PC-3 (cell line): ENCODE data around the gene BMPR1A. TPM values are rescaled to one million over a fixed set of nuclear protein-coding genes. Genes with fewer than 3 reads are reported as not detected.

Experiments
- ATAC-seq: fragments of 200-7000 bp; cut with Tn5 transposase; 2 replicates; pipeline ENCODE4 v1.9.1; 2020; ENCODE audit warnings: mild to moderate bottlenecking, moderate library complexity
- BruUV-seq: library from RNA; stranded (reverse); fragments of 400-500 nt; replicated peaks from 2 replicates; lab custom pipeline; 2021; lab: Mats Ljungman, UMichigan
- CTCF ChIA-PET: fragments of 300-600 bp; sonication (Branson Sonifier 250); formaldehyde crosslinking; loops from one replicate; lab custom pipeline; 2022; ENCODE audit warnings: antibody characterized with exemption; lab: Charles Lee
- POLR2A ChIA-PET: fragments of 300-600 bp; sonication (Branson Sonifier 250); formaldehyde crosslinking; loops from one replicate; lab custom pipeline; 2022; ENCODE audit warnings: antibody characterized with exemption; ENCODE audit not compliant: unreplicated experiment; lab: Charles Lee
- DNase-seq: peaks from one replicate; pipeline ENCODE4 v3.0.0-alpha.2; 2015
- H2AFZ ChIP-seq: fragments of 300-600 bp; sonication (generic); 2 replicates; pipeline ENCODE4 v1.6.0; 2016; ENCODE audit warnings: antibody characterized with exemption, low read length
- H3F3A ChIP-seq: fragments of 300-600 bp; sonication (generic); one replicate; pipeline ENCODE4 v1.6.0; 2017; ENCODE audit warnings: antibody characterized with exemption, low read length, control low read depth, mild to moderate bottlenecking; ENCODE audit not compliant: unreplicated experiment
- H3K27ac ChIP-seq: fragments of 300-600 bp; sonication (generic); 2 replicates; pipeline ENCODE4 v1.5.1; 2016; ENCODE audit warnings: mild to moderate bottlenecking, low read length
- H3K27me3 ChIP-seq: fragments of 300-600 bp; sonication (generic); 2 replicates; pipeline ENCODE4 v1.6.1; 2016; ENCODE audit warnings: low read length, mixed read lengths
- H3K36me3 ChIP-seq: fragments of 300-600 bp; sonication (generic); 2 replicates; pipeline ENCODE4 v1.6.1; 2016; ENCODE audit warnings: low read depth, mixed run types, low read length, mixed read lengths
- H3K4me1 ChIP-seq: fragments of 300-600 bp; sonication (generic); 2 replicates; pipeline ENCODE4 v1.5.1; 2016; ENCODE audit warnings: low read length; ENCODE audit not compliant: insufficient read depth
- H3K4me2 ChIP-seq: fragments of 300-600 bp; sonication (generic); 2 replicates; pipeline ENCODE4 v1.6.0; 2016; ENCODE audit warnings: low read length
- H3K4me3 ChIP-seq: fragments of 300-600 bp; sonication (generic); 2 replicates; pipeline ENCODE4 v1.5.1; 2016; ENCODE audit warnings: mild to moderate bottlenecking, low read length, mixed read lengths
- H3K79me2 ChIP-seq: fragments of 300-600 bp; sonication (generic); 2 replicates; pipeline ENCODE4 v1.6.1; 2017; ENCODE audit warnings: low read length, mixed read lengths
- H3K9ac ChIP-seq: fragments of 300-600 bp; sonication (generic); 2 replicates; pipeline ENCODE4 v1.6.0; 2016; ENCODE audit warnings: mild to moderate bottlenecking, low read length
- H3K9me2 ChIP-seq: fragments of 300-600 bp; sonication (generic); replicated peaks from 2 replicates; pipeline ENCODE4 v1.6.1; 2016; ENCODE audit warnings: mixed run types, low read length, mixed read lengths
- H3K9me3 ChIP-seq: fragments of 300-600 bp; sonication (generic); 2 replicates; pipeline ENCODE4 v1.6.1; 2016; ENCODE audit warnings: low read length, mixed read lengths
- H4K20me1 ChIP-seq: fragments of 300-600 bp; sonication (generic); 2 replicates; pipeline ENCODE4 v1.6.1; 2016; ENCODE audit warnings: low read length, mixed read lengths
- EZH2 ChIP-seq: fragments of 300-600 bp; sonication (generic); IDR thresholded peaks from one replicate; pipeline ENCODE4 v1.6.1; 2017; ENCODE audit warnings: antibody characterized with exemption, mild to moderate bottlenecking, low read length; ENCODE audit not compliant: unreplicated experiment
- EZH2phosphoT487 ChIP-seq: fragments of 300-600 bp; sonication (generic); IDR thresholded peaks from 2 replicates; pipeline ENCODE4 v1.6.1; 2018; ENCODE audit warnings: mild to moderate bottlenecking, antibody characterized with exemption, low read length, borderline replicate concordance
- intact Hi-C: fragments of 100-400 bp; cut with micrococcal nuclease; formaldehyde crosslinking; loops from 2 replicates; pipeline ENCODE4 v1.9.0; 2023
- total RNA-seq: library from RNA; depleted of rRNA; stranded (reverse); fragments of >200 nt; gene quantifications from 2 replicates; pipeline ENCODE4 v1.2.3, GENCODE V29; 2014
- TF ChIP-seq, protein P1 (sequence below): fragments of 300-600 bp; sonication (generic); conservative IDR thresholded peaks from 2 replicates; pipeline ENCODE4 v1.5.1; 2017; ENCODE audit warnings: antibody characterized with exemption, low read depth, mild to moderate bottlenecking, low read length

BMPR1A gene
- total RNA-seq, 1 experiment from 2014 or later: 14.5 TPM

DNA sequence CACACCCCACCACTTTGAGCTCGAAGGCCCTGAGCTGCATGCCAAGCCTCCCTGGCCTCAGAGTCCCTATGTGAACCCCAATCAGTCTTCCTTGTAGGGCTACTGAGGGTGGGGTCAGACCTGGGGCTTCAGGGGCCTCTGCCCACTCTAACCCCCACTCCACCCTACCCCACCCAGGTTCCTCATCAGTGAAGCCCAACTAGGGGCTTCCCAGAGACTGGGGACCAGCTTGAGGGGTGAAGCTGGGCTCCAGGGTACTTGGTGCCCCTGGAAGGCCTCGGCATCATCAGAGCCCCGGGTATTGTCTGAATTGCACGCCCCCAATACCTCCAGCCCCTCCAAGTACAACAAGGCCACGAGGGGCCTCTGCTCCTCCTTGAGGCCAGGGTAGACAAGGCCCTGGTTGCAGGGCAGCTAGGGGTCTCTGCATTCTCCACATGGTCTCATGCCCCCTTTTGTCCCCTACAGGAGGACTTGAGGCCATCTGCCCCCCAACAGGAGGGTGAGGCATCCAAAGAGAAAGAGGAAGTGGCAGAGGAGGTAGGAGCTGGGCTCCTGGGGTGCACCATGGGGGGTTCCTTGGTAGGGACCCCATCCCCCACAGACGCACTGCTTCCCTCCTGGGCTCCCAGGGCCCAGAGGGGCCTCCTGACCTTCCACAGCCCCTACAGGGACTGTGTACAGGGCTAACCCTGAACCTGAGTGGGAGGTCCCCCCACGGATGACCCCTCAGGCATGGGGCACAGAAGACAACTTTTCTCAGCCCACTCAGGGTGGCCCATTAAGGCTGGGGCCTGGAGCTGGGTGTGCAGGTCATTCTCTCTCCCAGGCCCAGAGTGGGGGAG, 205.9 kb downstream of the BMPR1A start:
- Histone ChIP-seq H4K20me1 (no peaks in the 10 kb centered on the region), H3K27ac (no peak overlapping the region), H3K9ac (no peak overlapping the region), H3K9me2 (no peaks in the 10 kb centered on the region), H3K9me3 (no peaks in the 10 kb centered on the region), H3K27me3 (no peaks in the 10 kb centered on the region), H3K4me3 (no peak overlapping the region), H3F3A (no peaks in the 10 kb centered on the region), H3K79me2 (no peaks in the 10 kb centered on the region), H3K4me2 (no peak overlapping the region), H3K4me1 (peaks cover 41% of the 10 kb centered on the region), H3K36me3 (no peaks in the 10 kb centered on the region), H2AFZ (no peak overlapping the region)
- no peak for TF ChIP-seq EZH2
- no peak for TF ChIP-seq EZH2phosphoT487
- TF ChIP-seq, protein P1, sequence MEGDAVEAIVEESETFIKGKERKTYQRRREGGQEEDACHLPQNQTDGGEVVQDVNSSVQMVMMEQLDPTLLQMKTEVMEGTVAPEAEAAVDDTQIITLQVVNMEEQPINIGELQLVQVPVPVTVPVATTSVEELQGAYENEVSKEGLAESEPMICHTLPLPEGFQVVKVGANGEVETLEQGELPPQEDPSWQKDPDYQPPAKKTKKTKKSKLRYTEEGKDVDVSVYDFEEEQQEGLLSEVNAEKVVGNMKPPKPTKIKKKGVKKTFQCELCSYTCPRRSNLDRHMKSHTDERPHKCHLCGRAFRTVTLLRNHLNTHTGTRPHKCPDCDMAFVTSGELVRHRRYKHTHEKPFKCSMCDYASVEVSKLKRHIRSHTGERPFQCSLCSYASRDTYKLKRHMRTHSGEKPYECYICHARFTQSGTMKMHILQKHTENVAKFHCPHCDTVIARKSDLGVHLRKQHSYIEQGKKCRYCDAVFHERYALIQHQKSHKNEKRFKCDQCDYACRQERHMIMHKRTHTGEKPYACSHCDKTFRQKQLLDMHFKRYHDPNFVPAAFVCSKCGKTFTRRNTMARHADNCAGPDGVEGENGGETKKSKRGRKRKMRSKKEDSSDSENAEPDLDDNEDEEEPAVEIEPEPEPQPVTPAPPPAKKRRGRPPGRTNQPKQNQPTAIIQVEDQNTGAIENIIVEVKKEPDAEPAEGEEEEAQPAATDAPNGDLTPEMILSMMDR: no peak
- ChIA-PET CTCF (no interaction called here), POLR2A (no interaction called here)
- no peak for DNase-seq
- BruUV-seq: no TSS peak
- ATAC-seq: no peak
- intact Hi-C loops: no loop called here

DNA sequence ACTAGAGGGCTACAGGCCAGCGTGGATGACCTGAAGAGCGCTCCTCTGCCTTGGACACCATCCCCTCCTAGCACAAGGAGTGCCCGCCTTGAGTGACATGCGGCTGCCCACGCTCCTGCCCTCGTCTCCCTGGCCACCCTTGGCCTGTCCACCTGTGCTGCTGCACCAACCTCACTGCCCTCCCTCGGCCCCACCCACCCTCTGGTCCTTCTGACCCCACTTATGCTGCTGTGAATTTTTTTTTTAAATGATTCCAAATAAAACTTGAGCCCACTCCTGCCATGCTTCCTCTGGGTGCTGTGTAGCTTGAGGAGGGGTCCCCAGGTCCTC, 206.5 kb downstream of the BMPR1A start:
- Histone ChIP-seq H3K4me3 (no peak overlapping the region), H3K36me3 (no peaks in the 10 kb centered on the region), H3K4me2 (no peak overlapping the region), H3K27ac (no peak overlapping the region), H3F3A (no peaks in the 10 kb centered on the region), H3K27me3 (no peaks in the 10 kb centered on the region), H3K4me1 (peaks cover 47% of the 10 kb centered on the region), H3K9me2 (no peaks in the 10 kb centered on the region), H3K9me3 (no peaks in the 10 kb centered on the region), H4K20me1 (no peaks in the 10 kb centered on the region), H3K9ac (no peak overlapping the region), H3K79me2 (peaks cover 4% of the 10 kb centered on the region), H2AFZ (no peak overlapping the region)
- TF ChIP-seq EZH2phosphoT487 (no peak), EZH2 (no peak)
- TF ChIP-seq, protein P1: no peak
- POLR2A ChIA-PET: no interaction called here
- ATAC-seq (no peak), DNase-seq (no peak)
- intact Hi-C loops: no loop called here
- BruUV-seq: no TSS peak
- CTCF ChIA-PET: no interaction called here

DNA sequence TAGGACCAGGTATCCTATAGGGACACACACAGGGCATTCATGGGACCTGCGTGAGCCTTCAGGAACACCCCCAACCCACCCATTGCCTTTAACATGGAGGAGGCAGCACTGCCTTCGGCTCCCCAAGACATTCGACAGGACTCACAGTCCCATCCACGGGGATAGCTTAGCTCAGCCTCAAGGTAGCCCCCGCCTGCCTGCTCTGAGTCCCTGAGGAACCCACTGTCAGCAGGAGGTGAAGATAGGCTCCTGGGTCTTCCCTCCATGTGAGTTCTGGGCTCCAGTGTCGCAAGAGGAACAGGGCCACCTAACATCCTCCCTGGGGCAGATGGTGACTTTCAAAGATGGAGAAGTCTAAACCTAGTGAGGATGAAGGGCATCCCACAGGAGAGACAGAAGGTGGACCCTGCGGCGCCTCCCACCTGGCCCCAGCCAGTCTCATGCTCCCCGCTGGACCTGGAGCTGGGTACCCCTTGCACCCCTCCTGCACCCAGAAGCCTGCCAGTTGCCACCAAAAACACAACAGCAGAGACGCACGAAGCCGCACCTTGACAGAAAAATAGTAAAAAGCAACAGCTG, 207.0 kb downstream of the BMPR1A start:
- TF ChIP-seq, protein P1: no peak
- TF ChIP-seq EZH2phosphoT487: no peak
- H3K9me3 ChIP-seq: no peaks in the 10 kb centered on the region
- no peak overlapping the region for H2AFZ ChIP-seq
- no TSS peak for BruUV-seq
- peaks cover 49% of the 10 kb centered on the region for H3K4me1 ChIP-seq
- H3K79me2 ChIP-seq: peaks cover 9% of the 10 kb centered on the region
- POLR2A ChIA-PET: interaction anchor here (0.6 kb wide), 1 partner anchor 165 kb away, joined by 7 read pairs; no protein-coding TSS in a partner anchor
- CTCF ChIA-PET: interaction anchor here (0.6 kb wide), 1 partner anchor 21 kb away, joined by 3 read pairs; no protein-coding TSS in a partner anchor
- H3K36me3 ChIP-seq: no peaks in the 10 kb centered on the region
- H3K4me2 ChIP-seq: no peak overlapping the region
- H3K4me3 ChIP-seq: no peak overlapping the region
- no peak overlapping the region for H3K27ac ChIP-seq
- H3K27me3 ChIP-seq: no peaks in the 10 kb centered on the region
- H3K9ac ChIP-seq: no peak overlapping the region
- ATAC-seq: no peak
- no peak for DNase-seq
- H4K20me1 ChIP-seq: no peaks in the 10 kb centered on the region
- no peaks in the 10 kb centered on the region for H3F3A ChIP-seq
- intact Hi-C loops: no loop called here
- no peaks in the 10 kb centered on the region for H3K9me2 ChIP-seq
